ENCODE results near the gene KCND2. TPM values are rescaled to one million over a fixed set of nuclear protein-coding genes. Genes with fewer than 3 reads are reported as not detected.

KCND2 gene
- total RNA-seq, 1 experiment from 2014 or later, result 0.72 TPM

GRCh38 chr7:120468611-120469010, 195.6 kb downstream of the KCND2 start:
- no peaks in the 10 kb centered on the region for H3K4me1 ChIP-seq (replicated peaks; ENCODE audit: insufficient read depth)
- H3K4me3 ChIP-seq, result no peak overlapping the region
- intact Hi-C loops (cut with micrococcal nuclease; ENCODE audit: unreplicated experiment), result no loop called here
- CTCF ChIA-PET, result no interaction called here
- H3K4me2 ChIP-seq, result no peak overlapping the region
- no TSS peak for BruUV-seq (replicated peaks)
- H2AFZ ChIP-seq, result no peak overlapping the region
- no peaks in the 10 kb centered on the region for H3F3A ChIP-seq (ENCODE audit: insufficient read depth, low read depth)
- H4K20me1 ChIP-seq (ENCODE audit: insufficient read depth), result no peaks in the 10 kb centered on the region
- DNase-seq, result no peak
- H3K27me3 ChIP-seq (ENCODE audit: insufficient read depth, low read depth), result no peaks in the 10 kb centered on the region
- no peak for TF ChIP-seq EZH2 (IDR thresholded peaks at IDR 0.05; ENCODE audit: low read depth)
- no peak for TF ChIP-seq CTCF (conservative IDR thresholded peaks at IDR 0.05)
- H3K36me3 ChIP-seq (ENCODE audit: low read depth), result no peaks in the 10 kb centered on the region
- H3K9me2 ChIP-seq (ENCODE audit: insufficient read depth), result no peaks in the 10 kb centered on the region; the same call in 1 of the 2 replicates
- H3K27ac ChIP-seq, result no peak overlapping the region
- no peaks in the 10 kb centered on the region for H3K79me2 ChIP-seq (ENCODE audit: low read depth)
- H3K9me3 ChIP-seq (ENCODE audit: insufficient read depth, low read depth), result no peaks in the 10 kb centered on the region
- POLR2A ChIA-PET (ENCODE audit: unreplicated experiment), result no interaction called here

- ChIA-PET POLR2A (ENCODE audit: unreplicated experiment) (no interaction called here), CTCF (no interaction called here)
- H3K36me3 ChIP-seq (ENCODE audit: low read depth), result no peaks in the 10 kb centered on the region
- H3K4me2 ChIP-seq, result peak overlapping the region; percentile 22; the same call in 1 of the 2 replicates
- intact Hi-C loops (cut with micrococcal nuclease; ENCODE audit: unreplicated experiment), result no loop called here
- no peak overlapping the region for H3K27ac ChIP-seq
- no peak for TF ChIP-seq CTCF (conservative IDR thresholded peaks at IDR 0.05)
- TF ChIP-seq EZH2 (IDR thresholded peaks at IDR 0.05; ENCODE audit: low read depth), result no peak
- no peaks in the 10 kb centered on the region for H3K27me3 ChIP-seq (ENCODE audit: insufficient read depth, low read depth)
- H3K79me2 ChIP-seq (ENCODE audit: low read depth), result no peaks in the 10 kb centered on the region
- no peaks in the 10 kb centered on the region for H3F3A ChIP-seq (ENCODE audit: insufficient read depth, low read depth)
- no peak overlapping the region; the same call in 1 of the 2 replicates for H2AFZ ChIP-seq
- no peaks in the 10 kb centered on the region for H4K20me1 ChIP-seq (ENCODE audit: insufficient read depth)
- no peak overlapping the region for H3K4me3 ChIP-seq
- H3K4me1 ChIP-seq (replicated peaks; ENCODE audit: insufficient read depth), result no peaks in the 10 kb centered on the region
- H3K9me3 ChIP-seq (ENCODE audit: insufficient read depth, low read depth), result no peaks in the 10 kb centered on the region
- BruUV-seq (replicated peaks), result no TSS peak
- H3K9me2 ChIP-seq (ENCODE audit: insufficient read depth), result no peaks in the 10 kb centered on the region; the same call in 1 of the 2 replicates
- no peak for DNase-seq
Measured at GRCh38 chr7:120472892-120473291, 199.9 kb downstream of the KCND2 start.

GRCh38 chr7:120473352-120473751, 200.4 kb downstream of the KCND2 start:
- TF ChIP-seq EZH2 (IDR thresholded peaks at IDR 0.05; ENCODE audit: low read depth) (no peak), CTCF (conservative IDR thresholded peaks at IDR 0.05) (no peak)
- Histone ChIP-seq H3K9me3 (ENCODE audit: insufficient read depth, low read depth) (no peaks in the 10 kb centered on the region), H3F3A (ENCODE audit: insufficient read depth, low read depth) (no peaks in the 10 kb centered on the region), H3K4me1 (replicated peaks; ENCODE audit: insufficient read depth) (no peaks in the 10 kb centered on the region), H3K27ac (no peak overlapping the region), H3K4me2 (no peak overlapping the region), H3K27me3 (ENCODE audit: insufficient read depth, low read depth) (no peaks in the 10 kb centered on the region), H3K79me2 (ENCODE audit: low read depth) (no peaks in the 10 kb centered on the region), H3K36me3 (ENCODE audit: low read depth) (no peaks in the 10 kb centered on the region), H4K20me1 (ENCODE audit: insufficient read depth) (no peaks in the 10 kb centered on the region), H3K4me3 (no peak overlapping the region), H3K9me2 (ENCODE audit: insufficient read depth) (no peaks in the 10 kb centered on the region; the same call in 1 of the 2 replicates), H2AFZ (no peak overlapping the region)
- no TSS peak for BruUV-seq (replicated peaks)
- intact Hi-C loops (cut with micrococcal nuclease; ENCODE audit: unreplicated experiment), result no loop called here
- ChIA-PET CTCF (no interaction called here), POLR2A (ENCODE audit: unreplicated experiment) (no interaction called here)
- DNase-seq, result no peak
